ENCODE data around the gene KDM4F.

- TF ChIP-seq CTCF (conservative IDR thresholded peaks at IDR 0.05 in 1 of 2, IDR thresholded peaks at IDR 0.05 in 1 of 2; ENCODE audit: low read depth in 1 of 2, low read length in 2 of 2), result no peak
- no peak for TF ChIP-seq EZH2 (IDR thresholded peaks at IDR 0.05; ENCODE audit: low read length, missing control alignments)
Observed at GRCh38 chr11:95067841-95068219, 18.6 kb downstream of the KDM4F start.

Measured in fibroblast of lung (primary cell).